H1 (cell line): ENCODE measurements around the gene SLC36A2. TPM values are rescaled to one million over a fixed set of nuclear protein-coding genes. Genes with fewer than 3 reads are reported as not detected.
A peak's percentile ranks its signal among the peaks of the same experiment; 100 is the strongest.

ENCODE experiments used
- CTCF ChIA-PET: fragments of 300-600 bp; sonication (Branson Sonifier 250); formaldehyde crosslinking; loops from one replicate; lab custom pipeline; 2021; ENCODE audit not compliant: partially characterized antibody; lab: Charles Lee
- POLR2A ChIA-PET: fragments of 300-600 bp; sonication (Branson Sonifier 250); formaldehyde crosslinking; loops from one replicate; lab custom pipeline; 2021; ENCODE audit warnings: inconsistent platforms; ENCODE audit not compliant: partially characterized antibody; lab: Charles Lee
- DNase-seq, 2 experiments: peaks; one replicate each; pipeline versions ENCODE4 v3.0.0 to v3.0.0-alpha.2; 2010 to 2022; ENCODE audit warnings: low spot score in 2 of 2, low read depth in 1 of 2, mixed read lengths in 1 of 2
- FAIRE-seq: peaks from 2 replicates; lab custom pipeline; 2011; peaks lifted over from hg19 to GRCh38; lab: Jason Lieb, UNC
- H2AFZ ChIP-seq: 2 replicates; pipeline ENCODE4 v1.8.1; 2012; ENCODE audit warnings: low read length, inconsistent platforms
- H2AK5ac ChIP-seq: 2 replicates; pipeline ENCODE4 v1.6.1; 2013; ENCODE audit warnings: low read depth, low read length
- H2BK120ac ChIP-seq: replicated peaks from 2 replicates; pipeline ENCODE3; 2013; ENCODE audit warnings: low read depth, low read length, inconsistent platforms
- H2BK12ac ChIP-seq: 2 replicates; pipeline ENCODE4 v1.6.1; 2013; ENCODE audit warnings: low read depth, low read length
- H2BK15ac ChIP-seq: 2 replicates; pipeline ENCODE4 v1.6.1; 2013; ENCODE audit warnings: low read length
- H2BK20ac ChIP-seq: 2 replicates; pipeline ENCODE4 v1.6.1; 2013; ENCODE audit warnings: low read length
- H2BK5ac ChIP-seq: 2 replicates; pipeline ENCODE4 v1.6.1; 2013; ENCODE audit warnings: low read depth, low read length
- H3K14ac ChIP-seq: 2 replicates; pipeline ENCODE4 v1.6.1; 2013; ENCODE audit warnings: inconsistent platforms; ENCODE audit not compliant: insufficient read length
- H3K18ac ChIP-seq: 2 replicates; pipeline ENCODE4 v1.6.1; 2013; ENCODE audit warnings: low read length; ENCODE audit errors: extremely low read depth
- H3K23ac ChIP-seq: 2 replicates; pipeline ENCODE4 v1.6.1; 2013; ENCODE audit warnings: inconsistent platforms; ENCODE audit not compliant: insufficient read length
- H3K23me2 ChIP-seq: 2 replicates; pipeline ENCODE4 v1.6.1; 2013; ENCODE audit warnings: low read depth, low read length
- H3K27ac ChIP-seq: 2 replicates; pipeline ENCODE4 v1.6.1; 2011; ENCODE audit warnings: low read depth, low read length, inconsistent platforms
- H3K27me3 ChIP-seq, 4 experiments: replicated peaks in 1 of 4; 1 replicate in 1 of 4; 2 replicates in 3 of 4; pipeline versions ENCODE4 v1.6.1 to v1.8.1; 2011 to 2013; ENCODE audit warnings: low read length in 3 of 4, mild to moderate bottlenecking in 3 of 4, inconsistent platforms in 2 of 4, mixed read lengths in 2 of 4, moderate library complexity in 1 of 4; ENCODE audit not compliant: control insufficient read depth in 3 of 4, insufficient read depth in 3 of 4; ENCODE audit errors: extremely low read depth in 1 of 4
- H3K36me3 ChIP-seq, 4 experiments: 2 replicates each; pipeline versions ENCODE4 v1.6.1 to v1.8.1; 2011 to 2013; ENCODE audit warnings: mild to moderate bottlenecking in 4 of 4, low read length in 3 of 4, moderate library complexity in 2 of 4, control low read depth in 1 of 4, inconsistent platforms in 1 of 4; ENCODE audit not compliant: insufficient read depth in 4 of 4, control insufficient read depth in 2 of 4
- H3K4ac ChIP-seq: replicated peaks from 2 replicates; pipeline ENCODE3; 2013; ENCODE audit warnings: low read length, low read depth, mixed read lengths, inconsistent platforms; ENCODE audit not compliant: insufficient read length
- H3K4me1 ChIP-seq, 4 experiments: replicated peaks in 1 of 4; 1 replicate in 1 of 4; 2 replicates in 3 of 4; pipeline versions ENCODE4 v1.6.1 to v1.8.1; 2011 to 2013; ENCODE audit warnings: low read length in 3 of 4, inconsistent platforms in 2 of 4, mixed read lengths in 1 of 4; ENCODE audit not compliant: insufficient read depth in 4 of 4, control insufficient read depth in 3 of 4
- H3K4me2 ChIP-seq, 2 experiments: 2 replicates each; pipeline versions ENCODE4 v1.6.1 to v1.8.1; 2011 to 2013; ENCODE audit warnings: low read depth in 2 of 2, low read length in 2 of 2, control low read depth in 1 of 2, inconsistent platforms in 1 of 2, mild to moderate bottlenecking in 1 of 2; ENCODE audit not compliant: insufficient read depth in 1 of 2
- H3K4me3 ChIP-seq, 4 experiments: fragments of 200-600, 300-600 bp in 1 of 4; sonication (generic), shearing (Covaris generic), sonication (Bioruptor Twin) in 1 of 4; 2 replicates each; pipeline versions ENCODE4 v1.5.1 to v1.8.1; 2011 to 2016; ENCODE audit warnings: low read length in 4 of 4, low read depth in 3 of 4, control low read depth in 2 of 4, inconsistent platforms in 2 of 4, mild to moderate bottlenecking in 2 of 4, mixed read lengths in 1 of 4, moderate library complexity in 1 of 4; ENCODE audit not compliant: insufficient read depth in 2 of 4; ENCODE audit errors: extremely low read depth in 1 of 4
- H3K56ac ChIP-seq: replicated peaks from 2 replicates; pipeline ENCODE3; 2013; ENCODE audit warnings: low read depth, mild to moderate bottlenecking, mixed read lengths, low read length, inconsistent platforms; ENCODE audit not compliant: insufficient read length
- H3K79me1 ChIP-seq: 2 replicates; pipeline ENCODE4 v1.6.1; 2013; ENCODE audit warnings: low read depth, low read length, control low read depth
- H3K79me2 ChIP-seq, 2 experiments: 2 replicates each; pipeline versions ENCODE4 v1.6.1 to v1.8.1; 2012 to 2013; ENCODE audit warnings: low read length in 2 of 2, mild to moderate bottlenecking in 2 of 2, inconsistent platforms in 1 of 2; ENCODE audit not compliant: insufficient read depth in 2 of 2, control insufficient read depth in 1 of 2
- H3K9ac ChIP-seq, 4 experiments: replicated peaks in 1 of 4; 1 replicate in 1 of 4; 2 replicates in 3 of 4; pipeline versions ENCODE4 v1.6.1 to v1.8.1; 2011 to 2013; ENCODE audit warnings: low read depth in 3 of 4, low read length in 3 of 4, control low read depth in 2 of 4, mild to moderate bottlenecking in 2 of 4, moderate library complexity in 2 of 4, inconsistent platforms in 1 of 4; ENCODE audit errors: extremely low read depth in 1 of 4
- H3K9me3 ChIP-seq, 2 experiments: 2 replicates each; pipeline versions ENCODE4 v1.6.1 to v1.8.1; 2012 to 2013; ENCODE audit warnings: mild to moderate bottlenecking in 2 of 2, moderate library complexity in 2 of 2, control low read depth in 1 of 2, inconsistent platforms in 1 of 2, low read depth in 1 of 2, low read length in 1 of 2, mixed read lengths in 1 of 2; ENCODE audit not compliant: insufficient read depth in 2 of 2
- H4K20me1 ChIP-seq, 2 experiments: replicated peaks in 1 of 2; 2 replicates each; pipeline versions ENCODE3 to v1.8.1; 2011 to 2013; ENCODE audit warnings: inconsistent platforms in 2 of 2, low read length in 2 of 2, mild to moderate bottlenecking in 1 of 2; ENCODE audit not compliant: insufficient read depth in 2 of 2, control insufficient read depth in 1 of 2
- H4K5ac ChIP-seq: 2 replicates; pipeline ENCODE4 v1.6.1; 2013; ENCODE audit warnings: low read length, low read depth, mixed read lengths, inconsistent platforms; ENCODE audit not compliant: insufficient read length
- H4K8ac ChIP-seq: 2 replicates; pipeline ENCODE4 v1.8.0; 2013; ENCODE audit warnings: mild to moderate bottlenecking, moderate library complexity, low read length, inconsistent platforms; ENCODE audit not compliant: insufficient read depth; ENCODE audit errors: extremely low read depth
- H4K91ac ChIP-seq: replicated peaks from 2 replicates; pipeline ENCODE3; 2013; ENCODE audit warnings: low read length, mixed read lengths, inconsistent platforms; ENCODE audit not compliant: insufficient read length
- BRCA1 ChIP-seq: IDR thresholded peaks from 2 replicates; pipeline ENCODE4 v1.6.1; 2012; ENCODE audit warnings: low read depth, low read length, improper control_type of control experiment
- CBX5 ChIP-seq: fragments of 300-800, 300-1000 bp; sonication (generic); IDR thresholded peaks from 2 replicates; pipeline ENCODE4 v1.7.1; 2016; ENCODE audit warnings: antibody characterized with exemption, low read length, low read depth
- CBX8 ChIP-seq: fragments of 300-800, 300-1000 bp; sonication (generic); IDR thresholded peaks from 2 replicates; pipeline ENCODE4 v1.7.1; 2016; ENCODE audit warnings: low read depth, low read length, borderline replicate concordance
- CEBPB ChIP-seq: IDR thresholded peaks from 2 replicates; pipeline ENCODE4 v1.6.1; 2012; ENCODE audit warnings: low read depth, low read length
- CHD2 ChIP-seq: IDR thresholded peaks from 2 replicates; pipeline ENCODE4 v1.6.1; 2012; ENCODE audit warnings: low read length, improper control_type of control experiment
- JUN ChIP-seq: IDR thresholded peaks from 2 replicates; pipeline ENCODE4 v1.6.1; 2011; ENCODE audit warnings: low read depth, mild to moderate bottlenecking, improper control_type of control experiment, low read length
- KDM1A ChIP-seq: fragments of 200-600, 300-600 bp; sonication (generic); IDR thresholded peaks from 2 replicates; pipeline ENCODE4 v1.7.1; 2016; ENCODE audit warnings: mild to moderate bottlenecking, low read length, borderline replicate concordance
- NANOG ChIP-seq: IDR thresholded peaks from 2 replicates; pipeline ENCODE4 v1.6.1; 2011; ENCODE audit warnings: low read length, low read depth, mild to moderate bottlenecking, inconsistent platforms; ENCODE audit not compliant: insufficient read depth, poor library complexity, severe bottlenecking
- RAD21 ChIP-seq, 2 experiments: IDR thresholded peaks in 1 of 2; conservative IDR thresholded peaks in 1 of 2; 2 replicates each; pipeline ENCODE4 v1.6.1; 2011; ENCODE audit warnings: low read depth in 2 of 2, low read length in 2 of 2, improper control_type of control experiment in 1 of 2, inconsistent platforms in 1 of 2, mild to moderate bottlenecking in 1 of 2, moderate library complexity in 1 of 2
- RBBP5 ChIP-seq: IDR thresholded peaks from 2 replicates; pipeline ENCODE4 v1.7.1; 2012; ENCODE audit warnings: low read depth, mild to moderate bottlenecking, inconsistent platforms, low read length, moderate library complexity, borderline replicate concordance
- RFX5 ChIP-seq: IDR thresholded peaks from 2 replicates; pipeline ENCODE4 v1.6.1; 2011; ENCODE audit warnings: low read depth, low read length, improper control_type of control experiment, borderline replicate concordance
- SUZ12 ChIP-seq: fragments of 200-600 bp; sonication (generic); IDR thresholded peaks from 2 replicates; pipeline ENCODE4 v1.6.1; 2012; ENCODE audit warnings: mild to moderate bottlenecking, inconsistent platforms, low read length, moderate library complexity, mixed read lengths
- TCF12 ChIP-seq: IDR thresholded peaks from 2 replicates; pipeline ENCODE4 v1.6.1; 2011; ENCODE audit warnings: low read depth, mild to moderate bottlenecking, low read length
- TEAD4 ChIP-seq: IDR thresholded peaks from 2 replicates; pipeline ENCODE4 v1.6.1; 2012; ENCODE audit warnings: low read depth, low read length, inconsistent platforms, mixed read lengths
- WGBS, 2 experiments: shearing (Covaris generic) in 1 of 2; methylation state at CpG; one replicate each; pipeline versions ENCODE4 v1.1.6 to v1.1.7; 2013 to 2015; ENCODE audit warnings: low lambda C conversion rate in 2 of 2, mixed read lengths in 2 of 2, inconsistent platforms in 1 of 2, low coverage in 1 of 2, missing lambda C conversion rate in 1 of 2; ENCODE audit not compliant: insufficient replicate concordance in 2 of 2, insufficient coverage in 1 of 2, insufficient read length in 1 of 2; ENCODE audit errors: extremely low coverage in 1 of 2, missing lambda C conversion rate in 1 of 2; 5-methylcytosine and 5-hydroxymethylcytosine counted together
- polyA plus RNA-seq, 7 experiments: library from polyadenylated mRNA; depleted of rRNA in 3 of 7; stranded (reverse) in 5 of 7; unstranded in 2 of 7; fragments of >200 nt in 5 of 7; fragments of 200-250 nt in 2 of 7; gene quantifications; 1 replicate in 5 of 7; 2 replicates in 1 of 7; 4 replicates in 1 of 7; pipeline versions ENCODE4 v1.2.1 to v1.2.3, GENCODE V29; 2011 to 2013; ENCODE audit warnings: missing spikeins in 2 of 7, mixed read lengths in 2 of 7
- total RNA-seq: library from RNA; stranded (reverse); fragmentation: NEBNext Ultra II Directional; extraction: Animal tissue kit (Norgen Biotek cat#: 25700); gene quantifications from 2 replicates; pipeline ENCODE4 v1.2.1, GENCODE V29; 2021

SLC36A2 gene
- total and polyA plus RNA-seq, 2 of the 8 experiments (the other 6 are each of a cell fraction or from before 2014, with no cell fraction given): 0.30 TPM; not detected in 1

- Histone ChIP-seq H4K91ac (no peak overlapping the region), H3K79me1 (no peaks in the 10 kb centered on the region), H3K4me3 (no peak overlapping the region), H3K4me2 (no peak overlapping the region), H3K23ac (no peak overlapping the region), H3K27me3 (no peaks in the 10 kb centered on the region), H3K9ac (no peak overlapping the region), H3K36me3 (no peaks in the 10 kb centered on the region), H2AK5ac (no peak overlapping the region), H3K79me2 (no peaks in the 10 kb centered on the region), H2AFZ (no peak overlapping the region), H4K5ac (no peak overlapping the region), H3K14ac (no peak overlapping the region), H2BK12ac (no peak overlapping the region), H2BK15ac (no peak overlapping the region), H3K9me3 (no peaks in the 10 kb centered on the region), H3K56ac (no peak overlapping the region), H3K4ac (no peak overlapping the region), H2BK20ac (no peak overlapping the region), H3K4me1 (peaks cover 0 to 6% (median 3%) of the 10 kb centered on the region in 4 experiments; a peak in 2 of 7 replicates), H4K20me1 (no peaks in the 10 kb centered on the region), H4K8ac (no peak overlapping the region), H3K27ac (no peak overlapping the region), H2BK120ac (no peak overlapping the region), H3K23me2 (no peaks in the 10 kb centered on the region), H3K18ac (no peak overlapping the region), H2BK5ac (no peak overlapping the region)
- DNase-seq (peak in 1 of 2 experiments; percentile 55), FAIRE-seq (peak; percentile 13)
- ChIA-PET POLR2A (no interaction called here), CTCF (interaction anchor here (0.6 to 6.1 kb wide), 21 partner anchors 8 to 344 kb away, joined by 3 to 45 read pairs (median 3); partner anchors contain the start of gene SLC36A1)
- WGBS, 2 experiments: 35% methylated on average over 8 of the region's 8 CpGs; no CpG with 5 or more reads in 1 of the 2 experiments
- TF ChIP-seq CHD2: no peak
- TF ChIP-seq RAD21 (IDR thresholded peaks at IDR 0.05 in 1 of 2, conservative IDR thresholded peaks at IDR 0.05 in 1 of 2; ENCODE audit: low read depth in 2 of 2, low read length in 2 of 2): peak; percentile 70 to 81
- no peak for TF ChIP-seq JUN
- TF ChIP-seq BRCA1: no peak
- no peak for TF ChIP-seq TCF12
- TF ChIP-seq RBBP5: no peak
- TF ChIP-seq TEAD4: no peak
- TF ChIP-seq NANOG: no peak
- TF ChIP-seq RFX5: no peak
- no peak for TF ChIP-seq CBX5
- no peak for TF ChIP-seq KDM1A
- no peak for TF ChIP-seq CBX8
- TF ChIP-seq SUZ12: no peak
- TF ChIP-seq CEBPB: no peak
These were observed 62.9 kb downstream of the SLC36A2 start for GRCh38 chr5:151284392-151284967.
